SK-N-MC (cell line): ENCODE results near the gene ADGRB2.

Source experiments
- DNase-seq: peaks from one replicate; pipeline ENCODE4 v3.0.0-alpha.2; 2011; ENCODE audit warnings: low read depth, low spot score
- H3K27ac ChIP-seq: fragments of 200-600 bp; sonication (generic); 2 replicates; pipeline ENCODE4 v1.5.1; 2016; ENCODE audit warnings: mixed run types
- H3K36me3 ChIP-seq: fragments of 200-600 bp; sonication (generic); 2 replicates; pipeline ENCODE4 v1.6.1; 2017; ENCODE audit warnings: antibody characterized with exemption, low read length, mixed read lengths; ENCODE audit not compliant: insufficient read depth
- H3K4me3 ChIP-seq: fragments of 200-600 bp; sonication (generic); 2 replicates; pipeline ENCODE4 v1.5.1; 2016
- H3K9ac ChIP-seq: fragments of 200-600 bp; sonication (generic); 2 replicates; pipeline ENCODE4 v1.8.0; 2017; ENCODE audit warnings: mixed run types, mixed read lengths; ENCODE audit not compliant: insufficient read length
- H3K9me3 ChIP-seq: fragments of 200-600 bp; sonication (generic); 2 replicates; pipeline ENCODE4 v1.6.1; 2017; ENCODE audit warnings: low read depth, mild to moderate bottlenecking, antibody characterized with exemption, low read length, moderate library complexity, mixed read lengths
- EZH2 ChIP-seq: fragments of 200-600 bp; sonication (generic); IDR thresholded peaks from one replicate; pipeline ENCODE4 v1.6.1; 2017; ENCODE audit warnings: antibody characterized with exemption
- FOXP2 ChIP-seq: optimal IDR thresholded peaks from 2 replicates; pipeline ENCODE3; 2011; ENCODE audit warnings: mild to moderate bottlenecking, moderate library complexity; ENCODE audit not compliant: insufficient read depth; ENCODE audit errors: extremely low read length, control extremely low read depth
- POLR2AphosphoS5 ChIP-seq: IDR thresholded peaks from 2 replicates; pipeline ENCODE4 v1.6.1; 2012; ENCODE audit warnings: mild to moderate bottlenecking, low read depth, low read length, borderline replicate concordance

The ADGRB2 gene

DNA sequence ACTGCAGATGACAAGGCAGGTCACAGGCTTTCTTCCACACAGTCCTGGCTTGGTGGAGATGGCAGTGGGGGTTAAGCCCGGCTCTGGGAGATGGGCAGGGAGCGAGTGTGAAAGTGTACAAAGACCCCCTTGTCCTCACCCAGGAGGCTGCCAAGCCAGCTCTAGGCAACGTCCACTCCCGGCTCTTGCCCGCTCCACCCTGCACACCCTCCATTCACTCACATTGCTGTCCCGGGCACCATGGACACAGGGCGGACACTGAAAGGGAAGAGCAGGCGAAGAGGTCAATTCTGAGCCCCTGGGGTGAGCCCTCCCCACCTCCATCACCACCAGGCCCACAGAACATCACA is 69.2 kb downstream of the ADGRB2 start:
- Histone ChIP-seq H3K9ac (no peak overlapping the region), H3K36me3 (peaks cover 87% of the 10 kb centered on the region), H3K27ac (no peak overlapping the region), H3K9me3 (no peaks in the 10 kb centered on the region), H3K4me3 (no peak overlapping the region)
- TF ChIP-seq FOXP2 (no peak), POLR2AphosphoS5 (no peak), EZH2 (no peak)
- DNase-seq: no peak

DNA sequence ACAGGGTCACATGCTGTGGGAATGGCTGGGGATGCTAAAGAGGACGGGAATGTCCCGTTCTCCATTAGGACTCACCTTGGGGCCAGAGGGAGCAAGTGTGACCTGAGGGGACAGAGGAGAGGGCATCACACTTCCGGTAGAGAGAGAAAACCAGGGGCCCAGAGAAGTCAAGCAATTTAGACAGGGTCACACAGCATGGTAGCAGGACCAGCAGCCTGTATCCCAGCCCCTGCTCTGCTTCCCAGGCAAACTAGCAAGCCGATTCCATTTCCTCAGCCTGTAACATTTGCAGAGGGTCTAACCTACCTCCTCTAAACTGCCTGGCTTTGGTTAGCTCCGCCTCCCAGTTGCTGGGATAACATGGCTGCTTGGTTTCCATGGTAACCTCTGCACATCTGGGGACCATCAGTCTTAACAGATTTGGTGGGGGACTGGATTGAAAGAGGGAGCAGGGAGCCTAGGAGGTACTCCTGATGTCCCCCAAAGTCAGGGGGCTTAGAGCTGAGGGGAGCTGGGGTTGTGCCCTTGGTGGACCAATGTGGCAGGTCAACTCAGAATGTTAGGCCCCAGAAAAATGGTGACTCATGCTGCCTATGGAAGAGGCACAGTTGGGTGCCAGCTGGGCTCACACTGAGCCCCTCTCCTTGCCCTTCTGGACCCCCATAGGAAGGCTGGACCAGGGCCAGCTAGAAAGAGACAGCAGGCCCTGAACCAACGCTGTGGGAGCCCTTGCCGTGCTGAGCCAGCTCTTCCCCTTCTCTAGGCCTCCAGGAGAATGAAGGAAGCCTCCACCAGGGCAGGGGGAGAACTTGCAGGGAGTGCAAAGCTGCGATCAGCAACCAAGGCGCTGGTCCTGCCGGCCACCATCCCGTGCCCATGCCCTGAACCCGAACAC is 69.8 kb downstream of the ADGRB2 start:
- no peak overlapping the region for H3K27ac ChIP-seq
- no peak overlapping the region for H3K9ac ChIP-seq
- H3K4me3 ChIP-seq: no peak overlapping the region
- peaks cover 87% of the 10 kb centered on the region for H3K36me3 ChIP-seq
- no peak for DNase-seq
- no peaks in the 10 kb centered on the region for H3K9me3 ChIP-seq
- no peak for TF ChIP-seq EZH2
- TF ChIP-seq FOXP2: no peak
- TF ChIP-seq POLR2AphosphoS5: no peak

DNA sequence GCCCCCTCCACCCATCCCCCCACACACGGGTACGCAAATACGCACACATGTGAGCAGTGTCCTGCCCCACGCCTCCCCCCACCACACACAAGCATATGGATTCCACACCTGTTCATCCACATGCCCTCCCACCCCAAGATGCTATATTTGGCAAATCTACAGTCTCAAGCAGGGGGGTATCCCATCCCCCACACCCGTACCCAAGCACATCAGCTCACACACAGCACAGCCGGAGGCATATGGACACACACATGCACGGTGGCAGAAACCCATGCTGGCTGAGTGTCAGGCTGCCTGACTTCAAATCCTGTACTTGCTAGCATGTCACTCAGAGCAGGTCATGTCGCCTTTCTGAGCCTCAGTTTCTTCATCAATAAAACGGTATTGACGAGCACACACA is 70.9 kb downstream of the ADGRB2 start:
- Histone ChIP-seq H3K36me3 (peaks cover 87% of the 10 kb centered on the region), H3K27ac (no peak overlapping the region), H3K4me3 (no peak overlapping the region), H3K9me3 (no peaks in the 10 kb centered on the region), H3K9ac (no peak overlapping the region)
- TF ChIP-seq FOXP2: no peak
- TF ChIP-seq POLR2AphosphoS5: no peak
- no peak for TF ChIP-seq EZH2
- no peak for DNase-seq

DNA sequence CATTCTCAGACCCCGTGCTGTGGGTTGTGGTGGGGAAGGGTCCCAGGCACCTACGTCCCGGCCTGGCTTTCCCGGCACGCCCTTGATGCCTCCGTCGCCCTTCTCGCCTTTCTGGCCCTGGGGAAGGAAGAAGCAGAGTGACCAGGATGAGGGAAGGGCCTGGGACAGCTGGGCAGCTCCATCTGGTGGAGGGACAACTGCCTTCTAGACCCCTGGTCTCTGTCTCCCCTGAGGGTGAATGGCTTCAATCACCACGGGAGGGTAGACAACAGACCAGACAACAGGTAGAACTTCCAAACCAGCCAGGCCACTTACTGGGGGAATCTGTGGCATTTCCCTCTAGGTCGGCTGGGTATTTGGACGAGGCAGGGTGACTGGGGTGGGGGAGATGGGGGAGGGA is 72.2 kb downstream of the ADGRB2 start:
- TF ChIP-seq POLR2AphosphoS5 (no peak), FOXP2 (no peak), EZH2 (no peak)
- no peak overlapping the region for H3K4me3 ChIP-seq
- no peak overlapping the region for H3K9ac ChIP-seq
- no peak for DNase-seq
- no peak overlapping the region for H3K27ac ChIP-seq
- H3K36me3 ChIP-seq: peaks cover 85% of the 10 kb centered on the region
- no peaks in the 10 kb centered on the region for H3K9me3 ChIP-seq

DNA sequence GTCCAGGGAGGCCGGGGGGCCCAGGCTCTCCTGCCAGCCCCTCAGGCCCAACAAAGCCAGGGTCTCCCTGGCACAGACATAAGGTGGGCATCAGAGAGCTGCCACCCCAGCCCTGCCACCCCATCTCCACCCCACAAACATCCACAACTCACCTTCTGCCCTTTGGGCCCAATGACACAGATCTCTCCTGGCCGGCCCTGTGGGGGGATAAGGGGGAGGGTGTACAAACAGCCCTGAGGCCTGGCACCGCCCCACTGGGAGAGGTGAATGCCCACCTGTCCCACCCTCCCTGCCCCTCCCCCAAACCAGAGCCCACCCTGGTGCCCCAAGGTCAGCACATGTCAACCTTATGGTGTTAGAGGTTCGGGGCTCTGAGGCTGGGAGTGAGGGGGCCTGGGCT is 72.7 kb downstream of the ADGRB2 start:
- H3K9me3 ChIP-seq: no peaks in the 10 kb centered on the region
- no peak overlapping the region for H3K9ac ChIP-seq
- TF ChIP-seq POLR2AphosphoS5 (no peak), EZH2 (no peak), FOXP2 (no peak)
- no peak overlapping the region for H3K4me3 ChIP-seq
- DNase-seq: no peak
- H3K27ac ChIP-seq: no peak overlapping the region
- peaks cover 85% of the 10 kb centered on the region for H3K36me3 ChIP-seq

DNA sequence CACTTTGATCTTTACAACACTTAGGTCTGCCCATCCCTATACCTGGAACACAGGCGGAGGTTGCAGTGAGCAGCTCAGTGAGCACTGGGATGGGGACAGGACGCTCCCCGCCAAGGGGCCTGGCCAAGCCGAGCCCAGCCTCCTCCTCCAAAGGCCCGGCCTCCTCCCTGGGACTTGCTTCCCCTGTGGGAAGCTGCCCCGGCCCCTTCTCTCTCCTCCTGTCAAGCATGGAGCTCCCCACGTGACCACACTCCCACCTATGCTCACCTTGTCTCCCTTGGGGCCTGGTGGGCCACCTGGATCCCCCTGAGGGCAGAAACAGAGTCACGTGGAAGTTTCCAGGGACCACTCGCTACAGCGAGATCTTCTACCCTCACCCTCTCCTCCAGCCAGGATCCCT is 73.2 kb downstream of the ADGRB2 start:
- H3K27ac ChIP-seq: no peak overlapping the region
- no peak overlapping the region for H3K9ac ChIP-seq
- peaks cover 88% of the 10 kb centered on the region for H3K36me3 ChIP-seq
- no peak for TF ChIP-seq FOXP2
- TF ChIP-seq POLR2AphosphoS5: no peak
- TF ChIP-seq EZH2: no peak
- no peak for DNase-seq
- no peaks in the 10 kb centered on the region for H3K9me3 ChIP-seq
- no peak overlapping the region for H3K4me3 ChIP-seq

DNA sequence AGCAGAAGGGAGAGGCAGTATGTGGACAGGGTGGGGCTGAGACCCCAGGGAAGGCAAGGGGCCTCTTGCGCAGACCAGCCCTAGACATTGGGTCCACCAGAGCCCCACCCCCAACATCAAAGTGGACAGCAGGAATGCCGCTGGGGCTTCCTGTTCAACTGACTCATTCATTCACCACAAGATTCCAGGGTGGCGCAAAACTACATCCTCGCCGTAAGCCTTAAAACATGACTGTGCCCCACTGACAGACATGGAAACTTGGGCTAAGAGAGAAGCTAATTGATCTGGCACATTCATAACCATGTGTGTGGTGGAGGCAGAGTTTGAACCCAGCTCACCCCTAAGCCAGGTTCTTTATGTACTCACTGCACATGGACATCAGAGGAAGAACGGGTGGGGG is 74.3 kb downstream of the ADGRB2 start:
- Histone ChIP-seq H3K27ac (no peak overlapping the region), H3K9ac (no peak overlapping the region), H3K9me3 (no peaks in the 10 kb centered on the region), H3K4me3 (no peak overlapping the region), H3K36me3 (peaks cover 90% of the 10 kb centered on the region)
- TF ChIP-seq POLR2AphosphoS5 (no peak), EZH2 (no peak), FOXP2 (no peak)
- DNase-seq: no peak

DNA sequence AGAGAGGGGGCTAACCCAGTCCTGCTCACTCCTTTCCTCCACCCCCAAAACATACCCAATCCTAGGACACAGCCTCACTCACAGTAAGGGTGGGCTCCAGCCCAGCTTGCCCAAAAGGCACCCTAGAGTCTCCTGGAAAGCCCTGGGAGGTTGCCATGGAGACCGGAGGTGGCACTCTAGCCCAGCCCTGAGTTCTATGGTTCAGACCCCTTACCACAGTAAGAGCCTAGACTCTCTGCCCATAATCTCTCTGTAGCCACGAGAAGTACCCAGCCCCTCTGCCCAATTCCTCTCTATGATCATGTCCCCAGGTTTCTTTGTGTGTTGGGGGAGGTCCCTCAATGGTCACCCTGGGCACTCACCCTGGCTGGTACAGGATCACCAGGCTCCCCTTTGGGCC is 74.8 kb downstream of the ADGRB2 start:
- no peaks in the 10 kb centered on the region for H3K9me3 ChIP-seq
- no peak for DNase-seq
- no peak overlapping the region for H3K9ac ChIP-seq
- H3K27ac ChIP-seq: no peak overlapping the region; the same call in 1 of the 2 replicates
- H3K36me3 ChIP-seq: peaks cover 90% of the 10 kb centered on the region
- TF ChIP-seq POLR2AphosphoS5: no peak
- no peak for TF ChIP-seq FOXP2
- TF ChIP-seq EZH2: no peak
- H3K4me3 ChIP-seq: no peak overlapping the region
